HCT116 (cell line): ENCODE data around the gene DIP2B.

Experiments
- CEBPB ChIP-seq: IDR thresholded peaks from 2 replicates; pipeline ENCODE4 v1.6.1; 2012; ENCODE audit warnings: low read depth
- CTCF ChIP-seq, 3 experiments: fragments of 200-600 bp in 1 of 3; sonication (generic) in 1 of 3; IDR thresholded peaks in 2 of 3; conservative IDR thresholded peaks in 1 of 3; 2 replicates each; pipeline ENCODE4 v1.5.1; 2012 to 2017; ENCODE audit warnings: low read depth in 2 of 3, low read length in 2 of 3, antibody characterized with exemption in 1 of 3, borderline replicate concordance in 1 of 3, control low read depth in 1 of 3, mild to moderate bottlenecking in 1 of 3, mixed read lengths in 1 of 3, mixed run types in 1 of 3, moderate library complexity in 1 of 3; ENCODE audit not compliant: insufficient read depth in 1 of 3
- EZH2 ChIP-seq: fragments of 200-600 bp; sonication (generic); IDR thresholded peaks from 2 replicates; pipeline ENCODE4 v1.6.1; 2017; ENCODE audit warnings: antibody characterized with exemption, mixed run types
- EZH2phosphoT487 ChIP-seq: fragments of 200-600 bp; IDR thresholded peaks from 2 replicates; pipeline ENCODE4 v1.6.1; 2018; ENCODE audit warnings: antibody characterized with exemption, borderline replicate concordance
- JUND ChIP-seq: IDR thresholded peaks from 2 replicates; pipeline ENCODE4 v1.6.1; 2012
- POLR2AphosphoS5 ChIP-seq: IDR thresholded peaks from 2 replicates; pipeline ENCODE4 v1.6.1; 2011; ENCODE audit warnings: mild to moderate bottlenecking, low read depth, low read length, moderate library complexity
- RAD21 ChIP-seq: IDR thresholded peaks from 2 replicates; pipeline ENCODE4 v1.6.1; 2012; ENCODE audit warnings: low read depth, mild to moderate bottlenecking
- REST ChIP-seq: IDR thresholded peaks from 2 replicates; pipeline ENCODE4 v1.6.1; 2012; ENCODE audit warnings: low read depth
- SRF ChIP-seq: IDR thresholded peaks from 2 replicates; pipeline ENCODE4 v1.6.1; 2012; ENCODE audit warnings: low read depth
- TCF7L2 ChIP-seq: IDR thresholded peaks from 2 replicates; pipeline ENCODE4 v1.7.0; 2011; ENCODE audit warnings: borderline replicate concordance, inconsistent platforms; ENCODE audit not compliant: insufficient read depth, insufficient read length; ENCODE audit errors: extremely low read depth
- YY1 ChIP-seq: IDR thresholded peaks from 2 replicates; pipeline ENCODE4 v1.6.1; 2011; ENCODE audit warnings: low read length, low read depth, moderate library complexity, mild to moderate bottlenecking; ENCODE audit not compliant: insufficient replicate concordance; ENCODE audit errors: extremely low read depth
- ZNF274 ChIP-seq: fragments of 200-500 bp; sonication (Bioruptor generic); IDR thresholded peaks from 2 replicates; pipeline ENCODE4 v1.6.1; 2014; ENCODE audit warnings: mild to moderate bottlenecking, low read depth, low read length, inconsistent platforms

- no peak for TF ChIP-seq RAD21
- no peak for TF ChIP-seq TCF7L2
- TF ChIP-seq CTCF (IDR thresholded peaks at IDR 0.05 in 2 of 3, conservative IDR thresholded peaks at IDR 0.05 in 1 of 3; ENCODE audit: borderline replicate concordance in 1 of 3, insufficient read depth in 1 of 3, low read depth in 2 of 3, low read length in 2 of 3), result no peak
- no peak for TF ChIP-seq REST
- TF ChIP-seq YY1, result no peak
- TF ChIP-seq CEBPB, result no peak
- no peak for TF ChIP-seq ZNF274
- TF ChIP-seq EZH2, result no peak
- TF ChIP-seq POLR2AphosphoS5, result no peak
- TF ChIP-seq JUND, result no peak
- no peak for TF ChIP-seq EZH2phosphoT487
- TF ChIP-seq SRF, result no peak
These were observed 136.8 kb downstream of the DIP2B start for GRCh38 chr12:50641566-50641965.
